ENCODE data around the gene MATR3.
A peak's percentile ranks its signal among the peaks of the same experiment; 100 is the strongest.

The MATR3 gene

DNA sequence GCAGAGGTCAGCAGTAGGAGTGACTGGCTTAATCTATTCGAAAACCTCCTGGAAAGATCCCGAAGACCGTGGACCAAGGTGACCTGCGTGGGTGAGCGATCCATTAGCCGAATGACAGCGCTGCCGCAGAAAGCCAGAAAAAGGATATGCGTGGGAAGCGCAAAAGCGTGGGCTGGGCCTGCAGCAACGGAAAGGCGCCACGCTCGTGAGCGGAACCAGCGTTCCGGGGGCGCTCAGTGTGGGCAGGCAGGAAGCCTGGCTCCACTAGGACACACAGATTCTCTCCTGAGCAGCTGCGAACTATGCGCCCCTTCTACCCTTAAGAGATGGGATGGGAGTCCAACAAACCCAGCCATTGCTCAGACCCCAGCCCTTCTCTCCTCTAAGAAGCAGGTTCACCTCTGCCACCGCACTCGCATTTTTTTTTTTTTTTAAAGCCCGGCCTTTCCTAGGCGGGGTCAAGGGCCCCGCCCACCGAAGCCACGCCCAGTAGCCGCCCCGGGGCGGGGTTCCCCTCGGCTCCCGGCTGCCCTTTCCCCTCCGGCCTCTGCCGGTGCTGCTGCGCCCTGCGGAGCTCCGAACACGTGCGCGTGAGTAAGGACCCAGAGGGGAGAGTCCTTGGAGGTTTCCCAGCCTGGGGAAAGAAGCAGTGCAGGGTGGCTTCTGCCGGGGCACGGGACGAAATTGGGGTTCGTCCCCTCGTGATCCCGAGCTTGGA, 19.8 kb upstream of the MATR3 start:
- DNase-seq (ENCODE audit: insufficient read length, low spot score) (peak; percentile 88), FAIRE-seq (no peak)
- TF ChIP-seq, protein P1, sequence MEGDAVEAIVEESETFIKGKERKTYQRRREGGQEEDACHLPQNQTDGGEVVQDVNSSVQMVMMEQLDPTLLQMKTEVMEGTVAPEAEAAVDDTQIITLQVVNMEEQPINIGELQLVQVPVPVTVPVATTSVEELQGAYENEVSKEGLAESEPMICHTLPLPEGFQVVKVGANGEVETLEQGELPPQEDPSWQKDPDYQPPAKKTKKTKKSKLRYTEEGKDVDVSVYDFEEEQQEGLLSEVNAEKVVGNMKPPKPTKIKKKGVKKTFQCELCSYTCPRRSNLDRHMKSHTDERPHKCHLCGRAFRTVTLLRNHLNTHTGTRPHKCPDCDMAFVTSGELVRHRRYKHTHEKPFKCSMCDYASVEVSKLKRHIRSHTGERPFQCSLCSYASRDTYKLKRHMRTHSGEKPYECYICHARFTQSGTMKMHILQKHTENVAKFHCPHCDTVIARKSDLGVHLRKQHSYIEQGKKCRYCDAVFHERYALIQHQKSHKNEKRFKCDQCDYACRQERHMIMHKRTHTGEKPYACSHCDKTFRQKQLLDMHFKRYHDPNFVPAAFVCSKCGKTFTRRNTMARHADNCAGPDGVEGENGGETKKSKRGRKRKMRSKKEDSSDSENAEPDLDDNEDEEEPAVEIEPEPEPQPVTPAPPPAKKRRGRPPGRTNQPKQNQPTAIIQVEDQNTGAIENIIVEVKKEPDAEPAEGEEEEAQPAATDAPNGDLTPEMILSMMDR (IDR thresholded peaks at IDR 0.05; ENCODE audit: insufficient read depth, missing control alignments): no peak

DNA sequence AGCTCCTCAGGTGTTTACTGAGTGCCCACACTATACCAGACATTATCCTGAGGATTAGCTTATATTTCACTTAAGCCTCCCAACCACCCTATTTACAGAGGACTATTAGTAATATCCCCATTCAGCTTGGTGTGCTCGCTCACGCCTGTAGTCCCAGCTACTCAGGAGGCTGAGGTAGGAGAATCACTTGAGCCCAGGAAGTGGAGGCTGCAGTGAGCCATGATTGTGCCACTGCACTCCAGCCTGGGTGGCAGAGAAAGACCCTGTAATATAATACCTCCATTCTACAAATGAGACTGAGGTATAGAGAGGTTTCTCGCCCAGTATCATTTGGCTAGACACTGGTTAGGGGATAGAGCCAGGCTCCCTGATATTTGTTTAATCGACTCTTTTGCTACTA, 18.0 kb upstream of the MATR3 start:
- TF ChIP-seq, protein P1 (IDR thresholded peaks at IDR 0.05; ENCODE audit: insufficient read depth, missing control alignments): no peak
- no peak for FAIRE-seq

DNA sequence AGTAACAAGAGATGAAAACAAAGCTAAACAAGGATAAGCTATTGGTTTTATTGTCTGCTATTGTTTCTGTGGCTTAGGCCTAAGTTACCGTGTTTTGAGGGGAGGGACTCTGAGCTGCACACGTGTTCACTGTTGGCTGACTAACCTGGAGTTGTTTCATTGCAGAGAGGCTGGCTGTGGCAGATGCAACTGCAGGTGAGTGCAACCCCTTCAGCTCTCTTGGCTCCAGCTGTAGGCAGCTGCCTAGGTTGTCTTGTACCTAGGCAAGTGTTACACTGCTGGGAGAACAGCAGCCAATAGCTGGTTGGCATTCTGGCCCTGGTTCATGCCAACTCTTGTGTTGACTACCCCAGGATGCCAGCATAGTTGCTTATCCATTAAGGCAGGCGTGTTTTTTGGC, 17.6 kb upstream of the MATR3 start:
- FAIRE-seq: no peak
- TF ChIP-seq, protein P1 (IDR thresholded peaks at IDR 0.05; ENCODE audit: insufficient read depth, missing control alignments): no peak
- DNase-seq (ENCODE audit: insufficient read length, low spot score): no peak

More for the DNA sequence above, 18.0 kb upstream of the MATR3 start:
- DNase-seq (ENCODE audit: insufficient read length, low spot score): no peak

DNA sequence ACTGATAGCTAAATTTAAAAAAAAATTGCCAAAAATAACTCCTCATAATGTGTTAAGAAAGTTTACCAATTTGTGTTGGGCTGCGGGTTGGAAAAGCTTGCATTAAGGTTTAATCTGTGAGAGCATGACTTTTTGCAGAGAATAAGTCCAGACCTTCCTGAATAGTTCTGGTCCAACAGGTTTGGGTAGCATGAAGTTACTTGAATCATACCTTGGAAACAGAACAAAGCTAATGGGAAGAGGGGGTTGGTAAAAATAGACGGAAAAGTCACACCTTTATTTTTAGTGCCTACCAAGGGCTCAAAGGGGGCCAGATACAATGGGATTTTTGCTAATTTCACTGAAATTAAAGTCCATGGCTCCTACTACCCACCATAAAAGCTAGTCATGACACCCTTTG, 17.1 kb upstream of the MATR3 start:
- FAIRE-seq (no peak), DNase-seq (ENCODE audit: insufficient read length, low spot score) (no peak)
- TF ChIP-seq, protein P1 (IDR thresholded peaks at IDR 0.05; ENCODE audit: insufficient read depth, missing control alignments): no peak

DNA sequence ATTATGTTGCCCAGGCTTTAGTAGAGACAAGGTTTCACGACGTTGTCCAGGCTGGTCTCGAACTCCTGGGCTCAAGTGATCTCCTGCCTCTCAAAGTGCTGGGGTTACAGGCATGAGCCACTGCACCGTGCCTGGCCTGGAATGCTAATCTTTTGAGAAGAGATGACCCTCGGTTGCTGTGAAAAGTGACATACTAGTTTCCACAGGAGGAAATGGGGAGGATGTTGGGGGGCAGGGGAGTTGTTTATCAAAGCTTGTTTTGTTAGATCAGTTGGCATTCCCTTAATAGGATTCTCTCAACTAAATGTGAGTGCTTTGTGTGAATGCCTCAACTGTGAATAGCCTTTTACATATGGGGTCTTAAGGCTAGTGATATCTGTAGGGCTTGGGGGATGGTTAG, 16.4 kb upstream of the MATR3 start:
- TF ChIP-seq, protein P1 (IDR thresholded peaks at IDR 0.05; ENCODE audit: insufficient read depth, missing control alignments): no peak
- FAIRE-seq (no peak), DNase-seq (ENCODE audit: insufficient read length, low spot score) (no peak)

DNA sequence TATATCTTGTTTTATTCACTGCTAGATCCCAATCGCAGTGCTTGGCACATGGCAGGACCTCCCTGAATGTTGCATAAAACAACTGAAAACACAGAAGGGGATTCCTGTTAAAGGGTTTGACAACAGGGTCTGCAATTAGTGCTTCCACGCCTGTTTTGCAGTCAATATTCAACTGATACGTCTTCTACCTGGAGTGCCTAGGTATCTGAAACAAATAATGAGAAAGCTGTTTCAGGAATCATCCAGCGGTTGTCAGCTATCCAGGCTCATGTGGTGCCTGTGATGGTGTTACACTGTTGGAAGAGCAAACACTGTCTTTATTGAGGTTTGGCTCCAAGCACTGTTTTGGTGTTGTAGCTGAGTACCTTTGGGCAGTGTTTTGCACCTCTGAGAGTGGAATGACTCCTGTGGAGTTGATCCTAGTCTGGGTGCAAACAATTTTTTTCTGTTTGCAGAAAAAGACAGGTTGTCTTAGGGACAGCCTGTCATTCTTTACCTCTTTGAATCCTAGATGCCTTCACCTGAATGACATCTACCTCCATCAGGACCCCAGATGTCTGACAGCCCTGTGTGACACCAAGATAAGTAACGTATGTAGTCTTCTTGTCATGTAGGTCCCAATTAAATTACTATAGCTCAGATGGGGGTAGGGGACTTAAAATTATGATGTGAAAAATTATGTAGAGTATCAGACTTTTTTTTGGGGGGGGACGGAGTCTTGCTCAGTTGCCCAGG, 14.8 kb upstream of the MATR3 start:
- TF ChIP-seq, protein P1 (IDR thresholded peaks at IDR 0.05; ENCODE audit: insufficient read depth, missing control alignments): no peak
- FAIRE-seq (no peak), DNase-seq (ENCODE audit: insufficient read length, low spot score) (no peak)

DNA sequence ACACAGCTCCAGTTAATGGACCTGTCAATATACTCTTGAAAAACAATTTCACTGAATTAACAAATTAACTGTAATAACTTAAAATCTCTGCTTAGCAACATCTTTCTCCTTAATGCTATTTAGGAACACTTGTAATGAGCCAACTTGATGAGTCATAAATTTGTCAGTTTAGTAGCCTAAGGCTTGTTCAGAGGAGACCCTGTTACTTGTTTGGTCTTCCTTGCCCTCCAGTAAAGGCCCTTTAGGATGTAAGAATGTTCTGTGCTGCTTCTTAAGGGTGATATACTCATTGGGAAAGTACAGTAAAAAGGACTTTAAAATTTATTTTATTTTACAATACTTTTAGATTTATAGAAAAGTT, 11.4 kb upstream of the MATR3 start:
- DNase-seq (ENCODE audit: insufficient read length, low spot score): no peak
- TF ChIP-seq, protein P1 (IDR thresholded peaks at IDR 0.05; ENCODE audit: insufficient read depth, missing control alignments): no peak
- FAIRE-seq: no peak

All from D721Med (cell line).